H9 (cell line): Measurements from ENCODE around the gene ATP8A2. TPM values are rescaled to one million over a fixed set of nuclear protein-coding genes. Genes with fewer than 3 reads are reported as not detected.

Source experiments
- DNase-seq: peaks from one replicate; pipeline ENCODE4 v3.0.0-alpha.2; 2017
- H2AFZ ChIP-seq: one replicate; pipeline ENCODE4 v1.6.1; 2013; ENCODE audit warnings: mild to moderate bottlenecking, low read length, control low read depth, moderate library complexity
- H2AK5ac ChIP-seq: 2 replicates; pipeline ENCODE4 v1.6.1; 2013; ENCODE audit warnings: low read length, control low read depth, mixed read lengths; ENCODE audit not compliant: insufficient read length
- H2BK120ac ChIP-seq: one replicate; pipeline ENCODE4 v1.6.1; 2013; ENCODE audit warnings: low read depth, mild to moderate bottlenecking, low read length, control low read depth, inconsistent platforms; ENCODE audit not compliant: poor library complexity, severe bottlenecking
- H2BK12ac ChIP-seq: 2 replicates; pipeline ENCODE4 v1.6.1; 2013; ENCODE audit warnings: low read length, control low read depth, mixed read lengths, low read depth; ENCODE audit not compliant: insufficient read length
- H2BK15ac ChIP-seq: 2 replicates; pipeline ENCODE4 v1.6.1; 2013; ENCODE audit warnings: low read depth, low read length, control low read depth
- H2BK20ac ChIP-seq: one replicate; pipeline ENCODE4 v1.6.1; 2013; ENCODE audit warnings: low read depth, mild to moderate bottlenecking, low read length, control low read depth, inconsistent platforms; ENCODE audit not compliant: poor library complexity, severe bottlenecking
- H2BK5ac ChIP-seq: 2 replicates; pipeline ENCODE4 v1.6.1; 2013; ENCODE audit warnings: low read length, control low read depth, mixed read lengths; ENCODE audit not compliant: insufficient read length
- H3K14ac ChIP-seq: 2 replicates; pipeline ENCODE4 v1.6.1; 2013; ENCODE audit warnings: low read length, control low read depth; ENCODE audit not compliant: insufficient read depth
- H3K18ac ChIP-seq: 2 replicates; pipeline ENCODE4 v1.6.1; 2013; ENCODE audit warnings: low read depth, mild to moderate bottlenecking, mixed read lengths, low read length, control low read depth; ENCODE audit not compliant: insufficient read length
- H3K23ac ChIP-seq: 2 replicates; pipeline ENCODE4 v1.6.1; 2013; ENCODE audit warnings: low read length, control low read depth, mixed read lengths, low read depth; ENCODE audit not compliant: insufficient read length
- H3K23me2 ChIP-seq: 2 replicates; pipeline ENCODE4 v1.6.1; 2013; ENCODE audit warnings: low read depth, mild to moderate bottlenecking, mixed read lengths, low read length, control low read depth; ENCODE audit not compliant: insufficient read length, poor library complexity, severe bottlenecking
- H3K27ac ChIP-seq: 2 replicates; pipeline ENCODE4 v1.5.1; 2013; ENCODE audit warnings: low read length, control low read depth, mixed read lengths, low read depth; ENCODE audit not compliant: insufficient read length
- H3K27me3 ChIP-seq: 2 replicates; pipeline ENCODE4 v1.6.1; 2013; ENCODE audit warnings: low read length, control low read depth, inconsistent platforms; ENCODE audit not compliant: insufficient read depth
- H3K4ac ChIP-seq: 2 replicates; pipeline ENCODE4 v1.6.1; 2013; ENCODE audit warnings: low read depth, mild to moderate bottlenecking, control low read depth, inconsistent platforms, low read length, moderate library complexity
- H3K4me1 ChIP-seq: 2 replicates; pipeline ENCODE4 v1.6.1; 2013; ENCODE audit warnings: low read length, control low read depth, inconsistent platforms; ENCODE audit not compliant: insufficient read depth
- H3K4me2 ChIP-seq: 2 replicates; pipeline ENCODE4 v1.6.1; 2013; ENCODE audit warnings: low read length, control low read depth, mixed read lengths; ENCODE audit not compliant: insufficient read length, insufficient read depth
- H3K56ac ChIP-seq: 2 replicates; pipeline ENCODE4 v1.6.1; 2013; ENCODE audit warnings: low read depth, mild to moderate bottlenecking, mixed read lengths, low read length, control low read depth; ENCODE audit not compliant: insufficient read length
- H3K79me1 ChIP-seq: 2 replicates; pipeline ENCODE4 v1.6.1; 2013; ENCODE audit warnings: low read depth, mild to moderate bottlenecking, moderate library complexity, low read length, control low read depth, inconsistent platforms; ENCODE audit not compliant: insufficient read depth, poor library complexity, severe bottlenecking
- H3K79me2 ChIP-seq: 2 replicates; pipeline ENCODE4 v1.6.1; 2013; ENCODE audit warnings: low read length, control low read depth, inconsistent platforms; ENCODE audit not compliant: insufficient read depth
- H3K9ac ChIP-seq: 2 replicates; pipeline ENCODE4 v1.6.1; 2013; ENCODE audit warnings: low read length, control low read depth, mixed read lengths; ENCODE audit not compliant: insufficient read length; ENCODE audit errors: extremely low read depth
- H3K9me3 ChIP-seq: one replicate; pipeline ENCODE4 v1.6.1; 2013; ENCODE audit warnings: low read depth, low read length, inconsistent platforms; ENCODE audit not compliant: control insufficient read depth
- H3T11ph ChIP-seq: one replicate; pipeline ENCODE4 v1.6.1; 2013; ENCODE audit warnings: mild to moderate bottlenecking, low read length, control low read depth, inconsistent platforms
- H4K20me1 ChIP-seq: one replicate; pipeline ENCODE4 v1.6.1; 2013; ENCODE audit not compliant: control insufficient read depth, insufficient read length, insufficient read depth
- H4K5ac ChIP-seq: 2 replicates; pipeline ENCODE4 v1.6.1; 2013; ENCODE audit warnings: low read depth, mild to moderate bottlenecking, mixed read lengths, low read length, control low read depth; ENCODE audit not compliant: insufficient read length
- H4K8ac ChIP-seq: replicated peaks from 2 replicates; pipeline ENCODE4 v1.6.1; 2013; ENCODE audit warnings: low read length, control low read depth, mixed read lengths, low read depth; ENCODE audit not compliant: insufficient read length
- H4K91ac ChIP-seq: 2 replicates; pipeline ENCODE4 v1.6.1; 2013; ENCODE audit warnings: low read depth, mild to moderate bottlenecking, moderate library complexity, mixed read lengths, low read length, control low read depth; ENCODE audit not compliant: insufficient read length
- H3K27ac Mint-ChIP-seq, 3 experiments: 2 replicates in 2 of 3; 3 replicates in 1 of 3; pipeline ENCODE4 v1.8.0; 2020 to 2021; ENCODE audit warnings: mixed read lengths in 3 of 3, mild to moderate bottlenecking in 1 of 3, moderate library complexity in 1 of 3
- H3K27me3 Mint-ChIP-seq: 2 replicates; pipeline ENCODE4 v1.8.0; 2021; ENCODE audit warnings: low read depth, mild to moderate bottlenecking, moderate library complexity, mixed read lengths
- H3K36me3 Mint-ChIP-seq, 3 experiments: 2 replicates in 2 of 3; 3 replicates in 1 of 3; pipeline ENCODE4 v1.8.0; 2020 to 2021; ENCODE audit warnings: low read depth in 3 of 3, mixed read lengths in 3 of 3; ENCODE audit not compliant: insufficient read depth in 1 of 3
- H3K4me1 Mint-ChIP-seq, 2 experiments: 2 replicates each; pipeline ENCODE4 v1.8.0; 2020; ENCODE audit warnings: mixed read lengths in 2 of 2
- H3K4me3 Mint-ChIP-seq, 2 experiments: 2 replicates in 1 of 2; 3 replicates in 1 of 2; pipeline ENCODE4 v1.8.0; 2020 to 2021; ENCODE audit warnings: mild to moderate bottlenecking in 2 of 2, mixed read lengths in 2 of 2, moderate library complexity in 1 of 2
- H3K9me3 Mint-ChIP-seq, 2 experiments: 2 replicates in 1 of 2; 3 replicates in 1 of 2; pipeline ENCODE4 v1.8.0; 2020; ENCODE audit warnings: mild to moderate bottlenecking in 2 of 2, mixed read lengths in 2 of 2, moderate library complexity in 1 of 2
- CTCF ChIP-seq: fragments of 200-600 bp; sonication (generic); conservative IDR thresholded peaks from 3 replicates; pipeline ENCODE4 v1.8.0; 2021; ENCODE audit warnings: antibody characterized with exemption, mild to moderate bottlenecking
- WGBS: extraction: QIAGEN DNeasy Blood & Tissue Kit; methylation state at CpG from one replicate; pipeline ENCODE4 v1.1.7; 2013; ENCODE audit warnings: missing lambda C conversion rate, low lambda C conversion rate, mixed read lengths; ENCODE audit not compliant: insufficient read length; ENCODE audit errors: extremely low coverage; 5-methylcytosine and 5-hydroxymethylcytosine counted together
- total RNA-seq: library from RNA; stranded (reverse); gene quantifications from 2 replicates; pipeline ENCODE4 v1.2.1, GENCODE V29; 2021

Gene ATP8A2
- total RNA-seq, 1 experiment from 2014 or later, result 18.2 TPM

GRCh38 chr13:25649001-25649633 is 277.3 kb downstream of the ATP8A2 start:
- no peak overlapping the region for H3K9ac ChIP-seq
- H2AFZ ChIP-seq, result no peak overlapping the region
- WGBS, result no CpG with 5 or more reads among the region's 1 CpG
- no peak overlapping the region for H4K91ac ChIP-seq
- H2BK120ac ChIP-seq, result no peak overlapping the region
- no peak overlapping the region for H3K23ac ChIP-seq
- H3K27me3 ChIP-seq, result no peaks in the 10 kb centered on the region
- H3T11ph ChIP-seq, result no peak overlapping the region
- no peak overlapping the region for H4K5ac ChIP-seq
- H2BK12ac ChIP-seq, result no peak overlapping the region
- H2BK5ac ChIP-seq, result peak overlapping the region; percentile 30
- no peaks in the 10 kb centered on the region for H3K79me1 ChIP-seq
- H3K79me2 ChIP-seq, result no peaks in the 10 kb centered on the region
- no peak overlapping the region for H3K56ac ChIP-seq
- no peak overlapping the region for H2BK20ac ChIP-seq
- H3K27ac ChIP-seq, result no peak overlapping the region
- H3K27me3 Mint-ChIP-seq, result no peaks in the 10 kb centered on the region
- no peaks in the 10 kb centered on the region for H3K9me3 ChIP-seq
- no peak overlapping the region for H3K4me3 Mint-ChIP-seq
- peaks cover 0 to 10% (median 8%) of the 10 kb centered on the region in 3 experiments; a peak in 4 of 7 replicates for H3K36me3 Mint-ChIP-seq
- H3K14ac ChIP-seq, result no peak overlapping the region
- peaks cover 9 to 12% of the 10 kb centered on the region in 2 experiments; a peak in 4 of 5 replicates for H3K9me3 Mint-ChIP-seq
- H3K23me2 ChIP-seq, result no peaks in the 10 kb centered on the region
- no peaks in the 10 kb centered on the region for H4K20me1 ChIP-seq
- H3K4ac ChIP-seq, result no peak overlapping the region
- H2BK15ac ChIP-seq, result no peak overlapping the region
- H2AK5ac ChIP-seq, result no peak overlapping the region
- H3K4me2 ChIP-seq, result no peak overlapping the region
- peaks cover 6% of the 10 kb centered on the region for H3K4me1 ChIP-seq
- H4K8ac ChIP-seq, result peak overlapping the region; percentile 19
- no peak for TF ChIP-seq CTCF
- H3K4me1 Mint-ChIP-seq, result peaks cover 11 to 15% of the 10 kb centered on the region in 2 experiments
- H3K18ac ChIP-seq, result no peak overlapping the region
- no peak for DNase-seq
- H3K27ac Mint-ChIP-seq, result 0 out of 7 replicates have a peak overlapping the region, but pooled peaks of 1 of the 3 experiments have one; percentile 36
